ENCODE results near the gene DIAPH2.

- no peak for TF ChIP-seq EZH2phosphoT487 (IDR thresholded peaks at IDR 0.05; ENCODE audit: insufficient read depth, low read depth)
- TF ChIP-seq EZH2 (IDR thresholded peaks at IDR 0.05; ENCODE audit: insufficient read depth, poor library complexity, severe bottlenecking), result no peak
Observed at GRCh38 chrX:97309487-97310116, 625.0 kb downstream of the DIAPH2 start.

Data from GM23248 (cell line).